Heart left ventricle (tissue), 16 donors: ENCODE measurements around the gene WIPF3. TPM values are rescaled to one million over a fixed set of nuclear protein-coding genes. Genes with fewer than 3 reads are reported as not detected.
A peak's percentile ranks its signal among the peaks of the same experiment; 100 is the strongest.

Experiments
- ATAC-seq, 4 donors: fragments of 200-7000 bp; cut with Tn5 transposase; one replicate each; pipeline ENCODE4 v1.9.1; 2020 to 2022; ENCODE audit warnings: moderate library complexity in 4 of 4, mild to moderate bottlenecking in 3 of 4, moderate number of reproducible peaks in 1 of 4
- DNase-seq, 5 donors: peaks; one replicate each; pipeline ENCODE4 v3.0.0-alpha.2; 2020
- H3K27ac ChIP-seq, 12 donors: fragments of 200-600 bp; sonication (generic) in 4 of 12; one replicate each; pipeline versions ENCODE4 v1.5.0 to v1.8.0; 2016 to 2022; ENCODE audit warnings: mild to moderate bottlenecking in 2 of 12
- H3K27me3 ChIP-seq, 9 donors: fragments of 200-600 bp; sonication (generic) in 2 of 9; one replicate each; pipeline versions ENCODE4 v1.5.1 to v1.8.0; 2016 to 2022; ENCODE audit warnings: mild to moderate bottlenecking in 3 of 9
- H3K36me3 ChIP-seq, 9 donors: fragments of 200-600 bp; sonication (generic) in 2 of 9; one replicate each; pipeline versions ENCODE4 v1.5.0 to v1.8.0; 2018 to 2022; ENCODE audit warnings: mild to moderate bottlenecking in 2 of 9
- H3K4me1 ChIP-seq, 12 donors: fragments of 200-600 bp; sonication (generic) in 4 of 12; one replicate each; pipeline versions ENCODE4 v1.5.0 to v1.8.0; 2016 to 2022; ENCODE audit warnings: mild to moderate bottlenecking in 3 of 12
- H3K4me3 ChIP-seq, 12 donors: fragments of 200-600 bp; sonication (generic) in 4 of 12; one replicate each; pipeline versions ENCODE4 v1.5.0 to v1.8.0; 2017 to 2022; ENCODE audit warnings: mild to moderate bottlenecking in 9 of 12, moderate library complexity in 4 of 12
- H3K9me3 ChIP-seq, 12 donors: fragments of 200-600 bp; sonication (generic) in 4 of 12; one replicate each; pipeline versions ENCODE4 v1.5.0 to v1.8.0; 2016 to 2022; ENCODE audit warnings: mild to moderate bottlenecking in 1 of 12
- CTCF ChIP-seq, 12 donors: fragments of 200-600 bp; sonication (generic) in 4 of 12; IDR thresholded peaks; one replicate each; pipeline versions ENCODE4 v1.5.0 to v1.8.0; 2018 to 2022; ENCODE audit warnings: antibody characterized with exemption in 12 of 12, mild to moderate bottlenecking in 5 of 12
- POLR2A ChIP-seq, 2 donors: fragments of 450-650 bp; IDR thresholded peaks; one replicate each; pipeline ENCODE4 v1.6.1; 2017; ENCODE audit warnings: antibody characterized with exemption in 2 of 2, mild to moderate bottlenecking in 2 of 2, moderate library complexity in 2 of 2
- WGBS, 4 donors: extraction: QIAGEN DNeasy Blood & Tissue Kit in 2 of 4; methylation state at CpG; one replicate each; pipeline versions ENCODE4 v1.1.5 to v1.1.7; 2013 to 2018; 5-methylcytosine and 5-hydroxymethylcytosine counted together
- intact Hi-C, 10 donors: fragments of 100-400 bp; cut with DNase I; formaldehyde crosslinking; loops; one replicate each; pipeline versions ENCODE4 v1.11.1 to v1.14.2; 2022
- polyA plus RNA-seq, 2 donors: library from polyadenylated mRNA; stranded (reverse); fragments of 200-250 nt; gene quantifications; one replicate each; pipeline ENCODE4 v1.2.3, GENCODE V29; 2013
- total RNA-seq, 9 donors: library from RNA; depleted of rRNA in 2 of 9; stranded (reverse); fragments of >200 nt in 2 of 9; fragmentation: NEBNext Ultra II Directional in 3 of 9; extraction: Animal tissue kit (Norgen Biotek cat#: 25700) in 3 of 9; gene quantifications; one replicate each; pipeline versions ENCODE4 v1.1.0 to v1.2.4, GENCODE V29; 2016 to 2023
- donor health status: ischemic (EF 13 %, LVEDD 7.1; RV severe dilation, severe dysfunction).
- donor health status: healthy with polysubstance abuse.
- donor health status: DM: no; HTN: yes; CAD: no.
- donor health status: DM: no; HTN: no; CAD: no.
- donor health status: ischemic (EF 25% LVEDD 6.9; RV normal size, moderate dysfunction).
- donor health status: ischemic (EF 25% LVEDD 5.7; RV mildly dilated, moderate dysfunction).
- donor health status: healthy.
- donor health status: DM: yes; HTN: yes; CAD: no.
- donor health status: ischemic (EF 35%, LVEDD 5.7; RV mildly dilated, moderate dysfunction).
- donor health status: nonischemic (EF 11% LVEDD 7.7; RV severe dilation, severe dysfunction).
- donor health status: DM: yes; HTN: yes; CAD: no.
- donor health status: PGD.
- donor health status: ischemic (EF 29% LVEDD 5.4; RV normal size, mild dysfunction).
- donor health status: nonischemic (EF 23%, LVEDD 6.1; RV moderate dilation, normal function).

WIPF3 gene
- total and polyA plus RNA-seq, 11 donors = 1.2 to 16.5 (median 6.8) TPM

GRCh38 chr7:29859524-29860185 lies 53.3 kb downstream of the WIPF3 start:
- TF ChIP-seq CTCF (IDR thresholded peaks at IDR 0.05) (no peak), POLR2A (IDR thresholded peaks at IDR 0.05) (no peak)
- Histone ChIP-seq H3K4me3 (no peak overlapping the region), H3K27me3 (no peaks in the 10 kb centered on the region), H3K9me3 (no peaks in the 10 kb centered on the region), H3K4me1 (peaks cover 0 to 38% (median 22%) of the 10 kb centered on the region in 12 donors), H3K27ac (peak overlapping the region in 2 of 12 donors; percentile 2 to 68), H3K36me3 (no peaks in the 10 kb centered on the region)
- intact Hi-C loops = no loop called here
- DNase-seq (no peak), ATAC-seq (peak in 3 of 4 donors; percentile 46 to 71 (median 55))
- 37 to 45% (median 38%) methylated on average over 4 of the region's 4 CpGs for WGBS, 4 donors

GRCh38 chr7:29860186-29860585 lies 53.9 kb downstream of the WIPF3 start:
- no peak for DNase-seq
- H3K27me3 ChIP-seq = no peaks in the 10 kb centered on the region
- peaks cover 0 to 43% (median 27%) of the 10 kb centered on the region in 12 donors for H3K4me1 ChIP-seq
- intact Hi-C loops = no loop called here
- no peak overlapping the region for H3K4me3 ChIP-seq
- no peaks in the 10 kb centered on the region for H3K36me3 ChIP-seq
- ATAC-seq = no peak
- no peaks in the 10 kb centered on the region for H3K9me3 ChIP-seq
- TF ChIP-seq CTCF (IDR thresholded peaks at IDR 0.05) (no peak), POLR2A (IDR thresholded peaks at IDR 0.05) (no peak)
- H3K27ac ChIP-seq = peak overlapping the region in 1 of 12 donors; percentile 68
- WGBS, 4 donors = 80 to 91% (median 83%) methylated on average over 2 of the region's 2 CpGs

- no peak for TF ChIP-seq POLR2A (IDR thresholded peaks at IDR 0.05)
- no peak for TF ChIP-seq CTCF (IDR thresholded peaks at IDR 0.05)
- Histone ChIP-seq H3K4me1 (peaks cover 0 to 60% (median 44%) of the 10 kb centered on the region in 12 donors), H3K27me3 (no peaks in the 10 kb centered on the region), H3K4me3 (no peak overlapping the region), H3K27ac (no peak overlapping the region), H3K9me3 (no peaks in the 10 kb centered on the region), H3K36me3 (no peaks in the 10 kb centered on the region)
- intact Hi-C loops = no loop called here
- 90 to 99% (median 93%) methylated on average over 3 of the region's 3 CpGs for WGBS, 4 donors
- ATAC-seq (no peak), DNase-seq (no peak)
Observed at GRCh38 chr7:29861884-29862283, 55.6 kb downstream of the WIPF3 start.

GRCh38 chr7:29864656-29865055 lies 58.3 kb downstream of the WIPF3 start:
- TF ChIP-seq CTCF (IDR thresholded peaks at IDR 0.05) (no peak), POLR2A (IDR thresholded peaks at IDR 0.05) (no peak)
- peak overlapping the region in 9 of 12 donors; percentile 8 to 73 (median 55) for H3K27ac ChIP-seq
- WGBS, 4 donors = 44 to 57% (median 51%) methylated on average over 2 of the region's 2 CpGs
- ATAC-seq (peak in 2 of 4 donors; percentile 43 to 54), DNase-seq (no peak)
- no peaks in the 10 kb centered on the region for H3K36me3 ChIP-seq
- intact Hi-C loops = loop anchor here in 2 of 10 donors (5.0 kb wide), 1 partner anchor 57 kb away; the partner anchor contains the start of gene WIPF3 (in 2 of the 2)
- H3K27me3 ChIP-seq = no peaks in the 10 kb centered on the region
- H3K4me3 ChIP-seq = no peak overlapping the region
- H3K9me3 ChIP-seq = no peaks in the 10 kb centered on the region
- H3K4me1 ChIP-seq = peaks cover 0 to 44% (median 28%) of the 10 kb centered on the region in 12 donors
